Panc1 (cell line): Measurements from ENCODE around the gene MAPK4. TPM values are rescaled to one million over a fixed set of nuclear protein-coding genes. Genes with fewer than 3 reads are reported as not detected.

Source experiments
- ATAC-seq: fragments of 200-7000 bp; cut with Tn5 transposase; 2 replicates; pipeline ENCODE4 v1.9.1; 2020; ENCODE audit warnings: mild to moderate bottlenecking, moderate library complexity
- BruUV-seq: library from RNA; stranded (reverse); fragments of 400-500 nt; replicated peaks from 2 replicates; lab custom pipeline; 2021; lab: Mats Ljungman, UMichigan
- CTCF ChIA-PET: fragments of 300-600 bp; sonication (Branson Sonifier 250); formaldehyde crosslinking; loops from one replicate; lab custom pipeline; 2022; ENCODE audit warnings: antibody characterized with exemption; lab: Charles Lee
- POLR2A ChIA-PET: fragments of 300-600 bp; sonication (Branson Sonifier 250); formaldehyde crosslinking; loops from one replicate; lab custom pipeline; 2022; ENCODE audit warnings: antibody characterized with exemption; lab: Charles Lee
- DNase-seq: peaks from one replicate; pipeline ENCODE4 v3.0.0-alpha.2; 2010; ENCODE audit warnings: low read depth, low spot score
- H3K27ac ChIP-seq: 2 replicates; pipeline ENCODE4 v1.5.1; 2011; ENCODE audit warnings: mild to moderate bottlenecking, low read length, inconsistent platforms
- H3K27me3 ChIP-seq: fragments of 200-500 bp; sonication (Bioruptor generic); 2 replicates; pipeline ENCODE4 v1.6.0; 2014; ENCODE audit warnings: low read length, inconsistent platforms; ENCODE audit not compliant: control insufficient read depth, insufficient read depth
- H3K36me3 ChIP-seq: fragments of 200-500 bp; sonication (Bioruptor generic); 2 replicates; pipeline ENCODE4 v1.5.1; 2014; ENCODE audit warnings: inconsistent platforms, mild to moderate bottlenecking, low read length, moderate library complexity; ENCODE audit not compliant: control insufficient read depth, insufficient read depth
- H3K4me1 ChIP-seq: 2 replicates; pipeline ENCODE4 v1.5.1; 2011; ENCODE audit warnings: inconsistent platforms, mild to moderate bottlenecking, low read length, moderate library complexity; ENCODE audit not compliant: control insufficient read depth, insufficient read depth
- H3K4me3 ChIP-seq, 2 experiments: 2 replicates each; pipeline ENCODE4 v1.5.1; 2011 to 2012; ENCODE audit warnings: low read depth in 2 of 2, low read length in 2 of 2, mild to moderate bottlenecking in 2 of 2, inconsistent platforms in 1 of 2, moderate library complexity in 1 of 2
- H3K9me3 ChIP-seq: fragments of 200-500 bp; sonication (Bioruptor generic); 2 replicates; pipeline ENCODE4 v1.5.1; 2014; ENCODE audit warnings: low read depth, mild to moderate bottlenecking, inconsistent platforms, low read length, moderate library complexity; ENCODE audit not compliant: control insufficient read depth, insufficient read depth
- CTCF ChIP-seq: fragments of 450-650 bp; IDR thresholded peaks from 2 replicates; pipeline ENCODE4 v1.5.1; 2017; ENCODE audit warnings: mild to moderate bottlenecking
- POLR2AphosphoS5 ChIP-seq: IDR thresholded peaks from 2 replicates; pipeline ENCODE4 v1.6.1; 2012; ENCODE audit warnings: mild to moderate bottlenecking, low read depth, low read length, moderate library complexity
- SIN3A ChIP-seq: IDR thresholded peaks from 2 replicates; pipeline ENCODE4 v1.6.1; 2012; ENCODE audit warnings: low read depth, mild to moderate bottlenecking, low read length, moderate library complexity, borderline replicate concordance; ENCODE audit not compliant: insufficient read depth
- TCF7L2 ChIP-seq: IDR thresholded peaks from 2 replicates; pipeline ENCODE4 v1.6.1; 2011; ENCODE audit warnings: mild to moderate bottlenecking, low read depth, low read length, inconsistent platforms
- in situ Hi-C: cut with HindIII; loops from 2 replicates; pipeline ENCODE4 v1.10.0; 2016; ENCODE audit warnings: low sequenced_read_pairs, low pct_unique_long_range_greater_than_20kb
- intact Hi-C: fragments of 100-400 bp; cut with micrococcal nuclease; formaldehyde crosslinking; loops from one replicate; pipeline ENCODE4 v1.10.0; 2022; ENCODE audit not compliant: unreplicated experiment
- total RNA-seq: library from RNA; stranded (reverse); gene quantifications from one replicate; pipeline ENCODE4 v1.2.1, GENCODE V29; 2021; ENCODE audit not compliant: unreplicated experiment
- TF ChIP-seq, protein P1 (sequence below), 2 experiments: IDR thresholded peaks; 2 replicates each; pipeline ENCODE4 v1.6.1; 2011 to 2012; ENCODE audit warnings: low read depth in 2 of 2, control low read depth in 1 of 2, low read length in 1 of 2, mild to moderate bottlenecking in 1 of 2, moderate library complexity in 1 of 2; ENCODE audit not compliant: insufficient read depth in 1 of 2

The MAPK4 gene
- total RNA-seq, 1 experiment from 2014 or later: not detected

- BruUV-seq: no TSS peak
- DNase-seq: no peak
- TF ChIP-seq SIN3A (no peak), TCF7L2 (no peak), CTCF (no peak), POLR2AphosphoS5 (no peak)
- H3K36me3 ChIP-seq: no peaks in the 10 kb centered on the region
- POLR2A ChIA-PET: no interaction called here
- no peak for ATAC-seq
- in situ Hi-C loops: no loop called here
- no peak overlapping the region for H3K27ac ChIP-seq
- no peaks in the 10 kb centered on the region for H3K9me3 ChIP-seq
- no peaks in the 10 kb centered on the region for H3K27me3 ChIP-seq
- H3K4me3 ChIP-seq: no peak overlapping the region
- intact Hi-C loops: no loop called here
- H3K4me1 ChIP-seq: no peaks in the 10 kb centered on the region
- CTCF ChIA-PET: no interaction called here
Observed at GRCh38 chr18:50715919-50716318, 156.0 kb downstream of the MAPK4 start.

- Histone ChIP-seq H3K4me3 (no peak overlapping the region), H3K9me3 (no peaks in the 10 kb centered on the region), H3K27me3 (no peaks in the 10 kb centered on the region), H3K27ac (no peak overlapping the region), H3K36me3 (no peaks in the 10 kb centered on the region), H3K4me1 (no peaks in the 10 kb centered on the region)
- ATAC-seq (no peak), DNase-seq (no peak)
- in situ Hi-C loops: no loop called here
- no peak for TF ChIP-seq SIN3A
- TF ChIP-seq, protein P1, sequence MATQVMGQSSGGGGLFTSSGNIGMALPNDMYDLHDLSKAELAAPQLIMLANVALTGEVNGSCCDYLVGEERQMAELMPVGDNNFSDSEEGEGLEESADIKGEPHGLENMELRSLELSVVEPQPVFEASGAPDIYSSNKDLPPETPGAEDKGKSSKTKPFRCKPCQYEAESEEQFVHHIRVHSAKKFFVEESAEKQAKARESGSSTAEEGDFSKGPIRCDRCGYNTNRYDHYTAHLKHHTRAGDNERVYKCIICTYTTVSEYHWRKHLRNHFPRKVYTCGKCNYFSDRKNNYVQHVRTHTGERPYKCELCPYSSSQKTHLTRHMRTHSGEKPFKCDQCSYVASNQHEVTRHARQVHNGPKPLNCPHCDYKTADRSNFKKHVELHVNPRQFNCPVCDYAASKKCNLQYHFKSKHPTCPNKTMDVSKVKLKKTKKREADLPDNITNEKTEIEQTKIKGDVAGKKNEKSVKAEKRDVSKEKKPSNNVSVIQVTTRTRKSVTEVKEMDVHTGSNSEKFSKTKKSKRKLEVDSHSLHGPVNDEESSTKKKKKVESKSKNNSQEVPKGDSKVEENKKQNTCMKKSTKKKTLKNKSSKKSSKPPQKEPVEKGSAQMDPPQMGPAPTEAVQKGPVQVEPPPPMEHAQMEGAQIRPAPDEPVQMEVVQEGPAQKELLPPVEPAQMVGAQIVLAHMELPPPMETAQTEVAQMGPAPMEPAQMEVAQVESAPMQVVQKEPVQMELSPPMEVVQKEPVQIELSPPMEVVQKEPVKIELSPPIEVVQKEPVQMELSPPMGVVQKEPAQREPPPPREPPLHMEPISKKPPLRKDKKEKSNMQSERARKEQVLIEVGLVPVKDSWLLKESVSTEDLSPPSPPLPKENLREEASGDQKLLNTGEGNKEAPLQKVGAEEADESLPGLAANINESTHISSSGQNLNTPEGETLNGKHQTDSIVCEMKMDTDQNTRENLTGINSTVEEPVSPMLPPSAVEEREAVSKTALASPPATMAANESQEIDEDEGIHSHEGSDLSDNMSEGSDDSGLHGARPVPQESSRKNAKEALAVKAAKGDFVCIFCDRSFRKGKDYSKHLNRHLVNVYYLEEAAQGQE (IDR thresholded peaks at IDR 0.05; ENCODE audit: insufficient read depth in 1 of 2, low read depth in 2 of 2, low read length in 1 of 2): no peak
- no peak for TF ChIP-seq TCF7L2
- no peak for TF ChIP-seq POLR2AphosphoS5
- no peak for TF ChIP-seq CTCF
- CTCF ChIA-PET: no interaction called here
- POLR2A ChIA-PET: no interaction called here
- intact Hi-C loops: no loop called here
- BruUV-seq: no TSS peak
Observed at GRCh38 chr18:50716902-50717301, 157.0 kb downstream of the MAPK4 start.
